CD4-positive, alpha-beta memory T cell (primary cell): ENCODE measurements around the gene GTF3C4. TPM values are rescaled to one million over a fixed set of nuclear protein-coding genes. Genes with fewer than 3 reads are reported as not detected.

Source experiments
- CTCF ChIA-PET: fragments of 350-600 bp; sonication (Branson Sonifier 250); formaldehyde crosslinking; loops from one replicate; lab custom pipeline; 2021; ENCODE audit warnings: inconsistent platforms; ENCODE audit not compliant: partially characterized antibody; lab: Charles Lee
- POLR2A ChIA-PET: fragments of 350-600 bp; sonication (Branson Sonifier 250); formaldehyde crosslinking; loops from one replicate; lab custom pipeline; 2021; ENCODE audit not compliant: partially characterized antibody; lab: Charles Lee
- DNase-seq, 5 donors: peaks; one replicate each; pipeline versions ENCODE4 v3.0.0 to v3.0.0-alpha.2; 2020 to 2022; ENCODE audit warnings: mixed read lengths in 1 of 5
- H3K27ac ChIP-seq: one replicate; pipeline ENCODE4 v1.7.0; 2013; ENCODE audit warnings: low read depth, low read length
- H3K27me3 ChIP-seq: 2 replicates; pipeline ENCODE4 v1.7.0; 2013; ENCODE audit warnings: mild to moderate bottlenecking, low read length, moderate library complexity; ENCODE audit not compliant: insufficient read depth
- H3K36me3 ChIP-seq: 2 replicates; pipeline ENCODE4 v1.7.0; 2013; ENCODE audit warnings: mild to moderate bottlenecking, low read length, moderate library complexity; ENCODE audit not compliant: insufficient read depth
- H3K4me1 ChIP-seq: 2 replicates; pipeline ENCODE4 v1.7.0; 2013; ENCODE audit warnings: mild to moderate bottlenecking, low read length, moderate library complexity; ENCODE audit not compliant: insufficient read depth
- H3K4me3 ChIP-seq, 2 donors: one replicate each; pipeline ENCODE4 v1.7.0; 2013; ENCODE audit warnings: low read length in 2 of 2, mild to moderate bottlenecking in 1 of 2
- H3K9me3 ChIP-seq, 2 donors: one replicate each; pipeline ENCODE4 v1.7.0; 2013; ENCODE audit warnings: low read length in 2 of 2, control low read depth in 1 of 2; ENCODE audit not compliant: control insufficient read depth in 1 of 2
- H3K27ac Mint-ChIP-seq, 7 donors: one replicate each; pipeline ENCODE4 v1.8.0; 2020 to 2021; ENCODE audit warnings: mixed read lengths in 7 of 7, mild to moderate bottlenecking in 6 of 7, inconsistent platforms in 3 of 7, moderate library complexity in 3 of 7
- H3K27me3 Mint-ChIP-seq, 2 donors: one replicate each; pipeline ENCODE4 v1.8.0; 2020 to 2021; ENCODE audit warnings: mixed read lengths in 2 of 2
- H3K36me3 Mint-ChIP-seq, 2 donors: one replicate each; pipeline ENCODE4 v1.8.0; 2020 to 2021; ENCODE audit warnings: mixed read lengths in 2 of 2, inconsistent platforms in 1 of 2, mild to moderate bottlenecking in 1 of 2
- H3K4me1 Mint-ChIP-seq, 4 donors: one replicate each; pipeline ENCODE4 v1.8.0; 2020 to 2021; ENCODE audit warnings: mixed read lengths in 4 of 4, mild to moderate bottlenecking in 1 of 4
- H3K4me3 Mint-ChIP-seq, 8 donors: one replicate each; pipeline ENCODE4 v1.8.0; 2020 to 2021; ENCODE audit warnings: mixed read lengths in 8 of 8, mild to moderate bottlenecking in 7 of 8, moderate library complexity in 6 of 8, inconsistent platforms in 3 of 8
- H3K9me3 Mint-ChIP-seq, 8 donors: one replicate each; pipeline ENCODE4 v1.8.0; 2020 to 2021; ENCODE audit warnings: mixed read lengths in 8 of 8, mild to moderate bottlenecking in 5 of 8, inconsistent platforms in 3 of 8, moderate library complexity in 1 of 8
- intact Hi-C: fragments of 100-400 bp; cut with micrococcal nuclease; formaldehyde crosslinking; loops from one replicate; pipeline ENCODE4 v1.15.1; 2023
- polyA plus RNA-seq, 2 donors: library from polyadenylated mRNA; unstranded; fragments of 300-500 nt; fragmentation: Illumina TruSeq; gene quantifications; one replicate each; pipeline ENCODE4 v1.2.3, GENCODE V29; 2021
- total RNA-seq, 2 experiments: library from RNA; stranded (reverse); gene quantifications; one replicate each; pipeline ENCODE4 v1.2.3, GENCODE V29; 2021

GTF3C4 gene
- total and polyA plus RNA-seq, 4 experiments from 2014 or later, result 2.7 to 13.2 (median 8.3) TPM

GRCh38 chr9:132637801-132638200 is 32.5 kb upstream of the GTF3C4 start:
- Mint-ChIP-seq H3K27me3 (no peaks in the 10 kb centered on the region), H3K4me1 (peaks cover 0 to 1% (median 0%) of the 10 kb centered on the region in 4 donors), H3K27ac (no peak overlapping the region), H3K4me3 (no peak overlapping the region), H3K36me3 (peaks cover 55 to 64% of the 10 kb centered on the region in 2 donors), H3K9me3 (no peaks in the 10 kb centered on the region)
- ChIA-PET POLR2A (no interaction called here), CTCF (no interaction called here)
- Histone ChIP-seq H3K27ac (no peak overlapping the region), H3K36me3 (peaks cover 19% of the 10 kb centered on the region), H3K27me3 (no peaks in the 10 kb centered on the region), H3K9me3 (no peaks in the 10 kb centered on the region), H3K4me1 (no peaks in the 10 kb centered on the region), H3K4me3 (no peak overlapping the region)
- intact Hi-C loops, result no loop called here
- no peak for DNase-seq

- no peaks in the 10 kb centered on the region for H3K4me1 ChIP-seq
- Mint-ChIP-seq H3K36me3 (peaks cover 57 to 67% of the 10 kb centered on the region in 2 donors), H3K27ac (no peak overlapping the region), H3K9me3 (no peaks in the 10 kb centered on the region), H3K4me3 (no peak overlapping the region), H3K4me1 (peaks cover 0 to 1% (median 0%) of the 10 kb centered on the region in 4 donors), H3K27me3 (no peaks in the 10 kb centered on the region)
- intact Hi-C loops, result no loop called here
- no peak for DNase-seq
- ChIA-PET CTCF (no interaction called here), POLR2A (no interaction called here)
- H3K27ac ChIP-seq, result no peak overlapping the region
- peaks cover 21% of the 10 kb centered on the region for H3K36me3 ChIP-seq
- H3K4me3 ChIP-seq, result no peak overlapping the region
- no peaks in the 10 kb centered on the region for H3K9me3 ChIP-seq
- no peaks in the 10 kb centered on the region for H3K27me3 ChIP-seq
These were observed 32.0 kb upstream of the GTF3C4 start for GRCh38 chr9:132638240-132638639.

GRCh38 chr9:132639322-132639721 is 30.9 kb upstream of the GTF3C4 start:
- H3K9me3 Mint-ChIP-seq, result no peaks in the 10 kb centered on the region
- ChIA-PET POLR2A (no interaction called here), CTCF (no interaction called here)
- DNase-seq, result no peak
- no peaks in the 10 kb centered on the region for H3K27me3 ChIP-seq
- H3K9me3 ChIP-seq, result no peaks in the 10 kb centered on the region
- no peak overlapping the region for H3K27ac ChIP-seq
- peaks cover 30% of the 10 kb centered on the region for H3K36me3 ChIP-seq
- H3K27ac Mint-ChIP-seq, result no peak overlapping the region
- no peaks in the 10 kb centered on the region for H3K4me1 Mint-ChIP-seq
- no peak overlapping the region for H3K4me3 ChIP-seq
- intact Hi-C loops, result no loop called here
- peaks cover 60 to 68% of the 10 kb centered on the region in 2 donors for H3K36me3 Mint-ChIP-seq
- H3K4me3 Mint-ChIP-seq, result no peak overlapping the region
- no peaks in the 10 kb centered on the region for H3K4me1 ChIP-seq
- no peaks in the 10 kb centered on the region for H3K27me3 Mint-ChIP-seq

GRCh38 chr9:132641216-132641615 is 29.0 kb upstream of the GTF3C4 start:
- CTCF ChIA-PET, result no interaction called here
- no peaks in the 10 kb centered on the region for H3K9me3 ChIP-seq

GRCh38 chr9:132644251-132644650 is 26.0 kb upstream of the GTF3C4 start:
- intact Hi-C loops, result no loop called here
- peaks cover 68% of the 10 kb centered on the region for H3K36me3 ChIP-seq
- Mint-ChIP-seq H3K27me3 (no peaks in the 10 kb centered on the region), H3K4me1 (no peaks in the 10 kb centered on the region), H3K4me3 (no peak overlapping the region), H3K9me3 (no peaks in the 10 kb centered on the region), H3K27ac (no peak overlapping the region), H3K36me3 (peaks cover 78 to 90% of the 10 kb centered on the region in 2 donors)
- H3K4me1 ChIP-seq, result no peaks in the 10 kb centered on the region
- no peaks in the 10 kb centered on the region for H3K27me3 ChIP-seq
- H3K27ac ChIP-seq, result no peak overlapping the region
- ChIA-PET POLR2A (no interaction called here), CTCF (no interaction called here)
- DNase-seq, result no peak
- H3K9me3 ChIP-seq, result no peaks in the 10 kb centered on the region
- H3K4me3 ChIP-seq, result no peak overlapping the region

More at GRCh38 chr9:132641216-132641615, 29.0 kb upstream of the GTF3C4 start:
- peaks cover 46% of the 10 kb centered on the region for H3K36me3 ChIP-seq
- no peak overlapping the region for H3K27ac ChIP-seq
- Mint-ChIP-seq H3K36me3 (peaks cover 72 to 86% of the 10 kb centered on the region in 2 donors), H3K4me1 (no peaks in the 10 kb centered on the region), H3K4me3 (no peak overlapping the region), H3K27me3 (no peaks in the 10 kb centered on the region), H3K27ac (no peak overlapping the region), H3K9me3 (no peaks in the 10 kb centered on the region)
- no peak overlapping the region for H3K4me3 ChIP-seq
- no peak for DNase-seq
- intact Hi-C loops, result no loop called here
- no peaks in the 10 kb centered on the region for H3K4me1 ChIP-seq
- POLR2A ChIA-PET, result no interaction called here
- H3K27me3 ChIP-seq, result no peaks in the 10 kb centered on the region

GRCh38 chr9:132645306-132645705 is 25.0 kb upstream of the GTF3C4 start:
- ChIA-PET POLR2A (no interaction called here), CTCF (interaction anchor here (1.4 kb wide), 1 partner anchor 328 kb away, joined by 3 read pairs; no protein-coding TSS in a partner anchor)
- Mint-ChIP-seq H3K4me1 (no peaks in the 10 kb centered on the region), H3K36me3 (peaks cover 75 to 89% of the 10 kb centered on the region in 2 donors), H3K27ac (no peak overlapping the region), H3K9me3 (no peaks in the 10 kb centered on the region), H3K27me3 (no peaks in the 10 kb centered on the region), H3K4me3 (no peak overlapping the region)
- H3K4me3 ChIP-seq, result no peak overlapping the region
- H3K27ac ChIP-seq, result no peak overlapping the region
- no peaks in the 10 kb centered on the region for H3K9me3 ChIP-seq
- peaks cover 79% of the 10 kb centered on the region for H3K36me3 ChIP-seq
- H3K4me1 ChIP-seq, result no peaks in the 10 kb centered on the region
- intact Hi-C loops, result no loop called here
- DNase-seq, result no peak
- H3K27me3 ChIP-seq, result no peaks in the 10 kb centered on the region

GRCh38 chr9:132645711-132646110 is 24.6 kb upstream of the GTF3C4 start:
- Histone ChIP-seq H3K27me3 (no peaks in the 10 kb centered on the region), H3K4me1 (no peaks in the 10 kb centered on the region), H3K4me3 (no peak overlapping the region), H3K9me3 (no peaks in the 10 kb centered on the region), H3K36me3 (peaks cover 81% of the 10 kb centered on the region), H3K27ac (no peak overlapping the region)
- DNase-seq, result no peak
- Mint-ChIP-seq H3K27me3 (no peaks in the 10 kb centered on the region), H3K9me3 (no peaks in the 10 kb centered on the region), H3K4me3 (no peak overlapping the region), H3K36me3 (peaks cover 76 to 93% of the 10 kb centered on the region in 2 donors), H3K27ac (no peak overlapping the region), H3K4me1 (no peaks in the 10 kb centered on the region)
- intact Hi-C loops, result no loop called here
- ChIA-PET POLR2A (no interaction called here), CTCF (interaction anchor here (1.4 kb wide), 1 partner anchor 327 kb away, joined by 3 read pairs; no protein-coding TSS in a partner anchor)
